WERI-Rb-1 (cell line): Measurements from ENCODE around the gene ULK4.

Source experiments
- DNase-seq: peaks from one replicate; pipeline ENCODE4 v3.0.0-alpha.2; 2020
- H3K27ac ChIP-seq: fragments of 250-450 bp; sonication (Bioruptor Pico); 2 replicates; pipeline ENCODE4 v1.5.1; 2020; ENCODE audit warnings: mild to moderate bottlenecking, moderate library complexity
- H3K27me3 ChIP-seq: fragments of 250-450 bp; sonication (Bioruptor Pico); 2 replicates; pipeline ENCODE4 v1.5.1; 2021; ENCODE audit warnings: mild to moderate bottlenecking, low read depth, moderate library complexity; ENCODE audit not compliant: insufficient read depth, severe bottlenecking
- H3K36me3 ChIP-seq: fragments of 250-450 bp; sonication (Bioruptor Pico); 2 replicates; pipeline ENCODE4 v1.5.1; 2020; ENCODE audit warnings: mild to moderate bottlenecking, moderate library complexity
- H3K4me3 ChIP-seq: 2 replicates; pipeline ENCODE4 v1.5.1; 2011; ENCODE audit warnings: low read depth, mild to moderate bottlenecking, control low read depth, low read length
- H3K9me3 ChIP-seq: fragments of 250-450 bp; sonication (Bioruptor Pico); 2 replicates; pipeline ENCODE4 v1.5.1; 2021; ENCODE audit warnings: mild to moderate bottlenecking, moderate library complexity; ENCODE audit not compliant: severe bottlenecking
- TF ChIP-seq, protein P1 (sequence below): IDR thresholded peaks from 2 replicates; pipeline ENCODE4 v1.5.1; 2011; ENCODE audit warnings: low read depth, mild to moderate bottlenecking, control low read depth, inconsistent platforms, low read length

ULK4 gene

DNA sequence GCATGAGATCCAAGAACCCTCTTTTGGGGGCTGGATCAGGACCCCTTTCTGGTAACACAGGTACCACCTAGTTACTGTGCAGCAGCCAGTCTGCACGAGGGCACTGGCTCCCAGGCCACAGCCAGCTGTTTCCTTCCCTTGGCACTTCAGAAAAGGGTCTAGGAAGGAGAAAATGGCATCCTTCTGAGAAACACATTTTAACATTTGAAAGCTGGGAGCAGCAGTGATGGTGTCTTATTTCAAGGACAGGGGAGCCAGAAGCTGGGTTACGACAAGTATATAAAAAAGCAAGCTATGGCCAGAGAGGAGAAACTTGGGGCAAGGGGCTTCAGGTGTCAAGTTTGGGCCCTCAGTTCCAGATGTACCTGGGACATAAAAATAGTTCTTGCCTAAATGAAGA is 479.8 kb downstream of the ULK4 start:
- TF ChIP-seq, protein P1, sequence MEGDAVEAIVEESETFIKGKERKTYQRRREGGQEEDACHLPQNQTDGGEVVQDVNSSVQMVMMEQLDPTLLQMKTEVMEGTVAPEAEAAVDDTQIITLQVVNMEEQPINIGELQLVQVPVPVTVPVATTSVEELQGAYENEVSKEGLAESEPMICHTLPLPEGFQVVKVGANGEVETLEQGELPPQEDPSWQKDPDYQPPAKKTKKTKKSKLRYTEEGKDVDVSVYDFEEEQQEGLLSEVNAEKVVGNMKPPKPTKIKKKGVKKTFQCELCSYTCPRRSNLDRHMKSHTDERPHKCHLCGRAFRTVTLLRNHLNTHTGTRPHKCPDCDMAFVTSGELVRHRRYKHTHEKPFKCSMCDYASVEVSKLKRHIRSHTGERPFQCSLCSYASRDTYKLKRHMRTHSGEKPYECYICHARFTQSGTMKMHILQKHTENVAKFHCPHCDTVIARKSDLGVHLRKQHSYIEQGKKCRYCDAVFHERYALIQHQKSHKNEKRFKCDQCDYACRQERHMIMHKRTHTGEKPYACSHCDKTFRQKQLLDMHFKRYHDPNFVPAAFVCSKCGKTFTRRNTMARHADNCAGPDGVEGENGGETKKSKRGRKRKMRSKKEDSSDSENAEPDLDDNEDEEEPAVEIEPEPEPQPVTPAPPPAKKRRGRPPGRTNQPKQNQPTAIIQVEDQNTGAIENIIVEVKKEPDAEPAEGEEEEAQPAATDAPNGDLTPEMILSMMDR = no peak
- H3K4me3 ChIP-seq = no peak overlapping the region
- no peaks in the 10 kb centered on the region for H3K27me3 ChIP-seq
- DNase-seq = no peak
- H3K36me3 ChIP-seq = no peaks in the 10 kb centered on the region
- H3K27ac ChIP-seq = no peak overlapping the region
- H3K9me3 ChIP-seq = no peaks in the 10 kb centered on the region

DNA sequence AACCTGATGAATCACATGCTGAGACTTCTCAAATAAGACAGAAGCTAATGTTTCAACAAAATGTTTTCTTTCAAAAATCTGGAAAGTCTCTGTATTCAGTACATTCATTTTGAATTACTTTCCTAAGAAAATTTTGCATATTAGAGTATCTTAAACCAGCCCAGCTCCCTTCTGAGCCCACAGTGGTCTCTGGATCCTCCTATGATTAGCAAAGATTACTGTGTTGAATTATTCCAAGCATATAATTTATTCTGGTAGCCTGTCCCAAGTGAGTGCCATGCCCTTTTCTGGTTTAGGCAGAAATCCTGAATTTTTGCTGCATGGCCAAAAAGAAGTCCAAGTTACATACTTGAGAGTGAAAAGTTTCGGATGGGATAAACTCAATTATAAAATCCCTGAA is 483.6 kb downstream of the ULK4 start:
- H3K4me3 ChIP-seq = no peak overlapping the region
- DNase-seq = no peak
- TF ChIP-seq, protein P1 = no peak

DNA sequence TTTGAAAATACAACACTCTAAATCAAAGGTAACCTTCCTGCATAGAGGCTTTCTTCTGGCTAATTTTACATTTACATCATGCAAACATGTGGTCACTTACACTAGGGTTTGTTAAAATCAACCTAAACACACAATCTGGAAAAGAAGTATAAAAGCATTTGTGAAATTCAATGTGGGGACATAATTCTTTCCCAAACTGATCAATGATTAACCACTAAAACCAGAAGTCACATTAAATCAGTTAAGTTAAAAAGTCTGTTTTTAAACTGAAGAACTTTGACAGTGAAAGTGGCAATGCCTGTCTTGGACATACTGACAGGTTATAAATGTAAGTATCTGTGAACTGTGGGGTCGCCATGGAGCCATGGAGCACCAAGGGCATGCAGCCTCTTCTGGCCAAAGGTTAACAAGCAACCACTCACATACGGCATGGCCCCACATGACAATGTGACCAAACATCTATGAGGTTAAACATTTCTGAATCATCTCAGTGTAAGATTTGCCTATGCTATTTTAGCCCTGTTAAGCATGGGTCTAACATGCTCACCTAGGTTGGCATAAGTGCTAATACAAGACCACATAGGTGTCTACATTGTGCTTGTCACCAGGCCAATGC is 484.4 kb downstream of the ULK4 start:
- TF ChIP-seq, protein P1 = no peak
- Histone ChIP-seq H3K4me3 (no peak overlapping the region), H3K27ac (no peak overlapping the region), H3K36me3 (no peaks in the 10 kb centered on the region), H3K9me3 (peaks cover 9% of the 10 kb centered on the region), H3K27me3 (no peaks in the 10 kb centered on the region)
- DNase-seq = no peak

More for the DNA sequence above, 483.6 kb downstream of the ULK4 start:
- peaks cover 5% of the 10 kb centered on the region for H3K9me3 ChIP-seq
- H3K36me3 ChIP-seq = no peaks in the 10 kb centered on the region
- H3K27ac ChIP-seq = no peak overlapping the region
- no peaks in the 10 kb centered on the region for H3K27me3 ChIP-seq

DNA sequence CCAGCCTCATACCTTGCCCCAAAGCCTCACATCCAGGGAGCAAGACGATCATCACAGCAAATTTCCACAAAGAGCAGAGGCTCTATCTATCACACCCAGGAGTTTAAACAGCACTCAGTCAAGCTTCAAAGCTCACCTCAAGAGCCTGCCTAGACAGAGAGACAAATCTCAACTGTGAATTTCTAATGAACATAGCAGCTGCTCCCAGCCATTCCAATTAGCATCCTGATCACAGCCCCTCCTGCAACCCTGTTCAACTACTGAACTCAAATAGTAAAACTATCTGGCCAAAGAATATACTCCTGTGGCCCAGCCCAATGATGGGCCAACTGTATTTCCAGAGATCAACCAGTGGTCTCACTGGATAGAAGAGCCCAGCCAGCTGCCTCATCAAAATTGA is 492.8 kb downstream of the ULK4 start:
- no peak overlapping the region for H3K4me3 ChIP-seq
- no peaks in the 10 kb centered on the region for H3K27me3 ChIP-seq
- peaks cover 8% of the 10 kb centered on the region for H3K9me3 ChIP-seq
- DNase-seq = no peak
- no peak overlapping the region for H3K27ac ChIP-seq
- H3K36me3 ChIP-seq = no peaks in the 10 kb centered on the region
- TF ChIP-seq, protein P1 = no peak

DNA sequence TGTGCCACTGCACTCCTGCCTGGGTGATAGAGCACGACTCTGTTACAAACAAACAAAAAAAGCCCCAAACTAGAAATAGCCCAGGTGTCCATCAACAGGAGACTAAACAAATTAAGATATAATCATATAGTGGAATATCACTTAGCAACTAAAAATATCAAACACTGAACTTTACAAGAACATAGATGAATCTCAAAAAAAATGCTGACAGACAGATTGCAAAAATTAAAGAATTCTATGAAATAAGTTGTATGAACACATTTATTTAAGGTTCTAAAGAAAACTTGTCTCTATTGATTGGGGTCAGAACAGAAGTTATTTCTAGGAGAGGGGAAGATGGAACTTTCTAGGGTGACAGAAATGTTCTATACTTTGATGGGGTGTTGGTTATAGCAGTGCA is 494.4 kb downstream of the ULK4 start:
- H3K36me3 ChIP-seq = no peaks in the 10 kb centered on the region
- no peak overlapping the region for H3K27ac ChIP-seq
- no peak for DNase-seq
- H3K4me3 ChIP-seq = no peak overlapping the region
- no peaks in the 10 kb centered on the region for H3K27me3 ChIP-seq
- TF ChIP-seq, protein P1 = no peak
- no peaks in the 10 kb centered on the region for H3K9me3 ChIP-seq

DNA sequence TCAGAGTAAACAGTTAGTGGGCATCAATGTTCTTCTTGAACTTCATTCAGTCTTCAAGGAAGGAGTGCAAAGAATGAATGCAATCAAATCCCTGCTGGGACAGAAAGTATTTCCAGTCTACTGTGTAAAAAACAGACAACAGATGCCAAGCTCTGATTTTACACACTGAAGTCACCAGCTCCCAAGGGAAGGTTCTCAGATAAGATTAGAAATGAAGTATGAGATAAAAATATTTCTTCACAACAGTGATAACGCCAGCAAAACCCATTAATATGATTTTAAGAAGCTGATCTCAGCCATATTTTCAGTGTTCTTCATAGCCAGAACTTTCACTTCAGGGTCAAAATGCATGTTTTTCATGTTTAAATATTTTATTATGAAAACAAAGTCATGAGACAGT is 497.0 kb downstream of the ULK4 start:
- Histone ChIP-seq H3K27me3 (no peaks in the 10 kb centered on the region), H3K9me3 (no peaks in the 10 kb centered on the region), H3K36me3 (no peaks in the 10 kb centered on the region), H3K27ac (no peak overlapping the region), H3K4me3 (no peak overlapping the region)
- DNase-seq = no peak
- TF ChIP-seq, protein P1 = no peak
